Measurements from ENCODE around the gene ZNF253. TPM values are rescaled to one million over a fixed set of nuclear protein-coding genes. Genes with fewer than 3 reads are reported as not detected.
A peak's percentile ranks its signal among the peaks of the same experiment; 100 is the strongest.
"Not testable (repeated sequence)": the region's sequence is repeated elsewhere in the genome, so short reads cannot be mapped to it uniquely, and the experiment has no call there.

Gene ZNF253
- total RNA-seq (2014; rRNA removed; shearing (Covaris generic)): 1.5 and 2.4 TPM in 2 replicates
- 0.17 and 0.62 TPM in 2 replicates for polyA plus RNA-seq (2014; cell fraction: nucleus; rRNA removed)

DNA sequence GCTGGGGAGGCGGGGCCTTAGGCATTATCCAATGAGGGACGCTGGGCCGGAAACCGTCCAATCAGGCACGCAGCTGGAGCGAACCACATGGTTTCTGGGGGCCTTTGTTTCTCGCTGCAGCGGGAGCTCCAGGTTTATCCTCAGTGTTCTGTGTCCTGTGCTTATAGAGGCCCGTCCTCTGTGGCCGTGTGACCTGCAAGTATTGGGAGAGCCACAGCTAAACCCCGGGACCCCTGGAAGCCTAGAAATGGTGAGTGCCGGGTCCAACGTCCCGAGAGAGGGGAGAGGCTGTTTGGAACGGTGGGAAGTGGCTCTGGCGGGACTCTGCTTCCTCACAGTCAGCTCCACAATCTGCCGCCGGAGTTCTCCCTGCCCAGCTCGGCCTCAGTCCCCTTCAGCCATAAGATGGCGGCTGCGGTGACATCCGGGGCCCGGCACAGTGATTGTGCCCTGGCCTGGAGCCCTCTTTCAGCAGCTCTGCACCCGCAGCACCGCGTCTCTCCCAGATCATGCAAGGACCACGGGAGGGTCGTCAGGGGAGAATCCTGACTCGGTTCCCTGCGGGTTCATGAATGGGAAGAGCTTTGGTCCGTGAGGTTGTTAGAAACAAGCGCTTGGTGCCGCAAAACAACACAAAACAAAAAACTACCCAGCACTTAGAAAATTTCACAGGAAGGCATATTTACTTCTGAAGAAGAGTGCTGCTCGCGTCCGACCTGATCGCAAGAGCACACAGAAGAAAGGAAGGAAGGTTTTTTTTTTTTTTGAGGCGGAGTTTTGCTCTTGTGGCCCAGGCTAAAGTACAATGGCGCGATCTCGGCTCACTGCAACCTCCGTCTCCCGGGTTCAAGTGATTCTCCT, at the start of gene ZNF253:
ZNF253 (plus strand) TSS at position 133 of the 861 bp plus-strand sequence; CDS start at position 248, 115 bp downstream.
- peak; percentile 65 for DNase-seq (ENCODE audit: extremely low read depth, low read depth)

- DNase-seq (ENCODE audit: extremely low read depth, low read depth): no peak
These were observed 49.0 kb upstream of the ZNF253 start for GRCh38 chr19:19816679-19817078.

GRCh38 chr19:19817357-19817756, 48.3 kb upstream of the ZNF253 start:
- no peak for DNase-seq (ENCODE audit: extremely low read depth, low read depth)

GRCh38 chr19:19820774-19821320, 44.8 kb upstream of the ZNF253 start:
- no peak for DNase-seq (ENCODE audit: extremely low read depth, low read depth)

DNA sequence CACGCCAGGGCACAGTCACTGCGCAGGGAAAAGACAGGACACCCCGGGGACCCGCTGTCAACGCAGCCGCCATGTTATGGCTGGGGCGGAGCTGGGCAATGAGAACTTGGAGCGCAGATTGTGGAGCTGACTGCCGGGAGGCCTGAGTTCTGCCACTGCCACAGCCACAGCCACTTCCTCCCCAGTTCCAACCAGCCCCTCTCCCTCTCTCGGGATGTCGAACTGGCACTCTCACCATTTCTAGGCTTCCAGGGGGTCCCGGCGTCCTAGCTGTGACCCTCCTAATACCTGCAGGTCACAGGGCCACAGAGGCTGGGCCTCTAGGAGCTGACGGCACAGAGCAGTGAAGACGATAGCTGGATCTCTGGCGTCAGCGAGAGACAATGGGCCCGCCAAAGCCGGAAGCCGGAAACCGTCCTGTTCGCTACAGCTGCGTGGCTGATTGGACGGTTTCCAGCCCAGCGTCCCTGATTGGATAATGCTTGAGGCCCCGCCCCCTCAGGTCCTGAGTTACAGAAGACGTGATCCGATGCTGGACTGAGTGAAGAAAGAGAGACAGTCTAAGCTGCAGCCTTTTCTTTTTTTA, 44.2 kb upstream of the ZNF253 start, which contains the start of gene ZNF506:
ZNF506 (minus strand) TSS at position 385 of the 586 bp plus-strand sequence; CDS start at position 238, 147 bp downstream.
- peak; percentile 40 for DNase-seq (ENCODE audit: extremely low read depth, low read depth)

DNA sequence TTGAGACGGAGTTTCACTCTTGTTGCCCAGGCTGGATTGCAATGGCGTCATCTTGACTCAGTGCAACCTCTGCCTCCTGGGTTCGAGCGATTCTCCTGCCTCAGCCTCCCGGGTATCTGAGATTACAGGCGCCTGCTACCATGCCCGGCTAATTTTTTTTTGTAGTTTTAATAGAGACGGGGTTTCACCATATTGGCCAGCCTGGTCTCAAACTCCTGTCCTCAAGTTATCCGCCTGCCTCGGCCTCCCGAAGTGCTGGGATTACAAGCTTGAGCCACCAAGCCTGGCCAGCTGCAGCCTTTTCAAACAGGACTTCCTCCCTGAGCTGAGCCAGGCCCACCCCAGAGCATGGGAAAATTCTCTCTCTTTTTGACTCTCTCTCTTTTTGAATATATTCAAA, 43.7 kb upstream of the ZNF253 start:
- DNase-seq (ENCODE audit: extremely low read depth, low read depth): not testable (repeated sequence)

GRCh38 chr19:19823916-19824315, 41.8 kb upstream of the ZNF253 start:
- no peak for DNase-seq (ENCODE audit: extremely low read depth, low read depth)

GRCh38 chr19:19826875-19827274, 38.8 kb upstream of the ZNF253 start:
- no peak for DNase-seq (ENCODE audit: extremely low read depth, low read depth)

GRCh38 chr19:19835560-19836038, 30.1 kb upstream of the ZNF253 start:
- DNase-seq (ENCODE audit: extremely low read depth, low read depth): no peak

- DNase-seq (ENCODE audit: extremely low read depth, low read depth): no peak
These were observed 17.9 kb upstream of the ZNF253 start for GRCh38 chr19:19847781-19848180.

DNA sequence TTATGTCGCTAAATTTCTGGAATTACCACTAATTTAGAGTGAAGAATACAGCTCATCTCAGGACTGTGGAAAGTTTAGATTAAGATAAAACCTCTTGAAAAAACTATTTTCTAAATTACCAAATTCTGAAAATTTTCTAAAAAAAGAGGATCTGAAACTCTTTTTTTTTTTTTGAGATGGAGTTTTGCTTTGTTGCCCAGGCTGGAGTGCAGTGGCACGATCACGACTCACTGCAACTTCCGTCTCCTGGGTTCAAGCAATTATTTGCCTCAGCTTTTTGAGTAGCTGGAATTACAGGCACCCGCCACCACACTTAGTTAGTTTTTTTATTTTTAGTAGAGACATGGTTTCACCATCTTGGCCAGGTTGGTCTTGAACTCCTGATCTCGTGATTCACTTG, 16.6 kb upstream of the ZNF253 start:
- DNase-seq (ENCODE audit: extremely low read depth, low read depth): no peak

GRCh38 chr19:19851740-19852139, 13.9 kb upstream of the ZNF253 start:
- not testable (repeated sequence) for DNase-seq (ENCODE audit: extremely low read depth, low read depth)

- no peak for DNase-seq (ENCODE audit: extremely low read depth, low read depth)
These were observed 6.9 kb upstream of the ZNF253 start for GRCh38 chr19:19858751-19859150.

DNA sequence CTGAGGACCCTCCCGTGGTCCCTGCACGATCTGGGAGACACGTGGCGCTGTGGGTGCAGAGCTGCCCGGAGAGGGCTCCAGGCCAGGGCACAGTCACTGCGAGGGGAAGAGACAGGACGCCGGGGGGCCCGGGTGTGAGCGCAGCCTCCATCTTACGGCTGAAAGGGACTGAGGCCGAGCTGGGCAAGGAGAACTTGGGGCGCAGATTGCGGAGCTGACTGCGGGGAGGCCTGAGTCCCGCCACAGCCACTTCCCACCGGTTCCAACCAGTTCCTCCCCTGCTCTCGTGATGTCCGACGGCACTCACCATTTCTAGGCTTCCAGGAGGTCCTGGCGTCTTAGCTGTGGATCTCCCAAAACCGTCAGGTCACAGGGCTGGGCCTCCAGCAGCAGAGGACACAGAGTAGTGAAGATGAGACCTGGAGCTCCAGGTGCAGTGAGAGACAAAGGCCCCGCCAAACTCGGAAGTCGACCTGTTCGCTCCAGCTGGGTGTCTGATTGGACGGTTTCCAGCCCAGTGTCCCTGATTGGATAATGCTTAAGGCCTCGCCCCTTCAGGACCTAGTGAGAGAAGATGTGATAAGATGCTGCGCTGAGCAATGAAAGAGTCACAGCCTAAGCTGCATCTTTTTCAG, 4.8 kb upstream of the ZNF253 start:
- no peak for DNase-seq (ENCODE audit: extremely low read depth, low read depth)

- DNase-seq (ENCODE audit: extremely low read depth, low read depth): no peak
These were observed 1.0 kb downstream of the ZNF253 start for GRCh38 chr19:19866611-19867248.

- not testable (repeated sequence) for DNase-seq (ENCODE audit: extremely low read depth, low read depth)
These were observed 4.4 kb downstream of the ZNF253 start for GRCh38 chr19:19870086-19870485.

- no peak for DNase-seq (ENCODE audit: extremely low read depth, low read depth)
These were observed 6.2 kb downstream of the ZNF253 start for GRCh38 chr19:19871932-19872331.

- DNase-seq (ENCODE audit: extremely low read depth, low read depth): no peak
These were observed 7.7 kb downstream of the ZNF253 start for GRCh38 chr19:19873381-19873780.

DNA sequence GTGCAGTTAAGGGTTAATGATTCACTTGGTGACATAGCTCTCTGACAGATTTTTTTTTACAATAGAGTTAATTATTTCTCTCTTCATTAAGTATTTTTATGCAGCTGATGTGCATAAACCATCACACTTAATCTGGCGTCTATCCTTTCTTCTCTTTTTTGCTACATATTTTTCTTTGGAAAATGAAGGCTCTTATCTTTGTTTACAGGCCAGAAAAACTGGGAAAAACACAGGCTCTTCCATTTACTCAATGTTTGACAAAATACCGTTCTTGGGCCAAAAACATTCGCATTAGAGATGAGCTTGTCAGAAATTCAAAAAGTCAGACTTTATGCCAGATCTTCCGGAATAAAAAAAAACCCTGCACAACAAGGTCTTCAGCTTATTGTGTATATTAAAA, 12.0 kb downstream of the ZNF253 start:
- no peak for DNase-seq (ENCODE audit: extremely low read depth, low read depth)

GRCh38 chr19:19884583-19884982, 18.9 kb downstream of the ZNF253 start:
- DNase-seq (ENCODE audit: extremely low read depth, low read depth): no peak

All from NCI-H460 (cell line).